BLaER1 treated with 17β-estradiol and CSF1 and Interleukin-3, amounts not matched to agents 10 nM and 100 nM (cell line): Measurements from ENCODE around the gene SYNRG.
A peak's percentile ranks its signal among the peaks of the same experiment; 100 is the strongest.

Source experiments
- H3K27ac ChIP-seq, 11 experiments: shearing (Covaris generic); formaldehyde crosslinking; 2 replicates each; pipeline ENCODE4 v1.8.1; 2022
- H3K27me3 ChIP-seq, 11 experiments: shearing (Covaris generic); formaldehyde crosslinking; 2 replicates each; pipeline ENCODE4 v1.8.1; 2022
- H3K36me3 ChIP-seq, 11 experiments: shearing (Covaris generic); formaldehyde crosslinking; 2 replicates each; pipeline ENCODE4 v1.8.1; 2022
- H3K4me1 ChIP-seq, 10 experiments: shearing (Covaris generic); formaldehyde crosslinking; 2 replicates each; pipeline ENCODE4 v1.8.1; 2022
- H3K4me2 ChIP-seq, 11 experiments: shearing (Covaris generic); formaldehyde crosslinking; 2 replicates each; pipeline ENCODE4 v1.8.1; 2022
- H3K4me3 ChIP-seq, 10 experiments: shearing (Covaris generic); formaldehyde crosslinking; 2 replicates each; pipeline ENCODE4 v1.8.1; 2022
- H3K9ac ChIP-seq, 11 experiments: shearing (Covaris generic); formaldehyde crosslinking; 2 replicates each; pipeline ENCODE4 v1.8.1; 2022
- H3K9me3 ChIP-seq, 11 experiments: shearing (Covaris generic); formaldehyde crosslinking; replicated peaks in 1 of 11; 2 replicates each; pipeline ENCODE4 v1.8.1; 2022
- H4K20me1 ChIP-seq, 11 experiments: shearing (Covaris generic); formaldehyde crosslinking; 2 replicates each; pipeline ENCODE4 v1.8.1; 2022
- Cebpa-rat ChIP-seq, 11 experiments: shearing (Covaris generic); IDR thresholded peaks; 2 replicates each; pipeline ENCODE4 v1.8.1; 2022

Gene SYNRG

GRCh38 chr17:37493249-37494027 lies 115.8 kb downstream of the SYNRG start:
- Histone ChIP-seq H4K20me1 (peaks cover 6 to 84% (median 62%) of the 10 kb centered on the region in 11 experiments; a peak in 18 of 22 replicates), H3K4me3 (no peak overlapping the region), H3K27ac (no peak overlapping the region), H3K4me2 (peak overlapping the region in 7 of 11 experiments; percentile 25 to 96 (median 31); a peak in 10 of 22 replicates), H3K27me3 (peaks cover 0 to 10% (median 8%) of the 10 kb centered on the region in 11 experiments; a peak in 11 of 22 replicates), H3K36me3 (peaks cover 0 to 9% (median 0%) of the 10 kb centered on the region in 11 experiments; a peak in 3 of 22 replicates), H3K9ac (no peak overlapping the region), H3K9me3 (no peaks in the 10 kb centered on the region), H3K4me1 (peaks cover 30 to 62% (median 56%) of the 10 kb centered on the region in 10 experiments)
- TF ChIP-seq Cebpa-rat (IDR thresholded peaks at IDR 0.05), result no peak

- Histone ChIP-seq H3K9me3 (no peaks in the 10 kb centered on the region), H3K27ac (peak overlapping the region in 3 of 11 experiments; percentile 66 to 83 (median 76); a peak in 1 of 22 replicates), H3K4me3 (peak overlapping the region in 6 of 10 experiments; percentile 62 to 85 (median 72); a peak in 6 of 20 replicates), H3K4me2 (peak overlapping the region; percentile 87 to 96 (median 92); a peak in 21 of 22 replicates), H4K20me1 (peaks cover 6 to 71% (median 54%) of the 10 kb centered on the region in 11 experiments; a peak in 18 of 22 replicates), H3K27me3 (peaks cover 0 to 11% (median 8%) of the 10 kb centered on the region in 11 experiments; a peak in 11 of 22 replicates), H3K36me3 (peaks cover 0 to under 1% (median 0%) of the 10 kb centered on the region in 11 experiments; a peak in 2 of 22 replicates), H3K9ac (peak overlapping the region in 8 of 11 experiments; percentile 23 to 88 (median 79); a peak in 10 of 22 replicates), H3K4me1 (peaks cover 36 to 73% (median 62%) of the 10 kb centered on the region in 10 experiments)
- TF ChIP-seq Cebpa-rat (IDR thresholded peaks at IDR 0.05), result no peak
These were observed 117.1 kb downstream of the SYNRG start for GRCh38 chr17:37492167-37492566.

GRCh38 chr17:37490638-37491614 lies 118.3 kb downstream of the SYNRG start:
- Histone ChIP-seq H4K20me1 (peaks cover 6 to 58% (median 44%) of the 10 kb centered on the region in 11 experiments; a peak in 18 of 22 replicates), H3K9ac (peak overlapping the region; percentile 64 to 88 (median 84); a peak in 21 of 22 replicates), H3K4me3 (peak overlapping the region; percentile 62 to 92 (median 73)), H3K27ac (peak overlapping the region in 10 of 11 experiments; percentile 27 to 87 (median 77); a peak in 19 of 22 replicates), H3K36me3 (no peaks in the 10 kb centered on the region; a peak in 1 of 22 replicates), H3K4me2 (peak overlapping the region; percentile 87 to 96 (median 92)), H3K9me3 (no peaks in the 10 kb centered on the region), H3K4me1 (peaks cover 36 to 73% (median 62%) of the 10 kb centered on the region in 10 experiments), H3K27me3 (peaks cover 0 to 11% (median 8%) of the 10 kb centered on the region in 11 experiments; a peak in 11 of 22 replicates)
- no peak for TF ChIP-seq Cebpa-rat (IDR thresholded peaks at IDR 0.05)

GRCh38 chr17:37490022-37490587 lies 119.1 kb downstream of the SYNRG start:
- H4K20me1 ChIP-seq, result peaks cover 6 to 50% (median 36%) of the 10 kb centered on the region in 11 experiments; a peak in 18 of 22 replicates
- H3K27me3 ChIP-seq, result peaks cover 0 to 11% (median 8%) of the 10 kb centered on the region in 11 experiments; a peak in 11 of 22 replicates
- peak overlapping the region; percentile 64 to 88 (median 84) for H3K9ac ChIP-seq
- no peaks in the 10 kb centered on the region; a peak in 1 of 22 replicates for H3K36me3 ChIP-seq
- H3K9me3 ChIP-seq, result no peaks in the 10 kb centered on the region
- H3K4me2 ChIP-seq, result peak overlapping the region; percentile 87 to 96 (median 92)
- peak overlapping the region in 10 of 11 experiments; percentile 27 to 87 (median 77); a peak in 19 of 22 replicates for H3K27ac ChIP-seq
- no peak for TF ChIP-seq Cebpa-rat (IDR thresholded peaks at IDR 0.05)
- H3K4me3 ChIP-seq, result peak overlapping the region; percentile 62 to 92 (median 73)
- H3K4me1 ChIP-seq, result peaks cover 36 to 67% (median 60%) of the 10 kb centered on the region in 10 experiments

- Histone ChIP-seq H3K27ac (peak within 1 kb of the TSS; percentile 60 to 87 (median 76); a peak in 21 of 22 replicates), H3K9ac (peak within 1 kb of the TSS; percentile 74 to 88 (median 84)), H3K4me1 (peaks cover 36 to 67% (median 56%) of the 10 kb centered on the region in 10 experiments), H3K36me3 (no peaks in the 10 kb centered on the region), H3K9me3 (no peaks in the 10 kb centered on the region), H3K27me3 (peaks cover 0 to 11% (median 8%) of the 10 kb centered on the region in 11 experiments; a peak in 11 of 22 replicates), H3K4me3 (peak within 1 kb of the TSS; percentile 62 to 92 (median 73)), H4K20me1 (peaks cover 4 to 43% (median 29%) of the 10 kb centered on the region in 11 experiments; a peak in 18 of 22 replicates), H3K4me2 (peak within 1 kb of the TSS; percentile 92 to 100 (median 99))
- no peak for TF ChIP-seq Cebpa-rat (IDR thresholded peaks at IDR 0.05)
These were observed 119.8 kb downstream of the SYNRG start, which contains the start of gene DUSP14 for GRCh38 chr17:37489197-37490001. Gene DUSP14 (plus strand): TSS chr17:37489891. CDS start chr17:37512273, 22,382 bp downstream.

GRCh38 chr17:37488607-37489196 lies 120.5 kb downstream of the SYNRG start:
- peak overlapping the region; percentile 60 to 87 (median 76); a peak in 21 of 22 replicates for H3K27ac ChIP-seq
- peaks cover 2 to 36% (median 22%) of the 10 kb centered on the region in 11 experiments; a peak in 16 of 22 replicates for H4K20me1 ChIP-seq
- H3K4me2 ChIP-seq, result peak overlapping the region; percentile 91 to 100 (median 99)
- H3K27me3 ChIP-seq, result peaks cover 0 to 11% (median 8%) of the 10 kb centered on the region in 11 experiments; a peak in 11 of 22 replicates
- peak overlapping the region; percentile 62 to 92 (median 73) for H3K4me3 ChIP-seq
- H3K9me3 ChIP-seq, result no peaks in the 10 kb centered on the region
- H3K4me1 ChIP-seq, result peaks cover 38 to 67% (median 57%) of the 10 kb centered on the region in 10 experiments
- no peaks in the 10 kb centered on the region for H3K36me3 ChIP-seq
- TF ChIP-seq Cebpa-rat (IDR thresholded peaks at IDR 0.05), result no peak
- peak overlapping the region; percentile 74 to 88 (median 84) for H3K9ac ChIP-seq
